ENCODE results near the gene SF3B3. TPM values are rescaled to one million over a fixed set of nuclear protein-coding genes. Genes with fewer than 3 reads are reported as not detected.

The SF3B3 gene
- 407 and 417 TPM in 2 replicates for total RNA-seq (2013; cell fraction: nucleolus; rRNA removed)
- total RNA-seq (2014; rRNA removed) (200 and 224 TPM in 2 replicates), total RNA-seq (2014; rRNA removed; fragmentation: Illumina TruSeq; extraction: Trizol) (172 and 195 TPM in 2 replicates), total RNA-seq (2021) (416 and 453 TPM in 2 replicates), polyA plus RNA-seq (2011; rRNA removed) (102 and 184 TPM in 2 replicates), polyA plus RNA-seq (2014; fragmentation: Illumina TruSeq; extraction: Trizol) (349 and 362 TPM in 2 replicates), polyA plus RNA-seq (2014; fragmentation: Nextera tagmentation; extraction: Ambion mirVana) (100 to 1,000 TPM; 151 to 206 TPM), polyA plus RNA-seq (2014; rRNA removed) (134 and 139 TPM in 2 replicates), polyA plus RNA-seq (2016; fragmentation: Nextera tagmentation; extraction: Ambion mirVana) (100 to 1,000 TPM; 431 to 432 TPM), polyA minus RNA-seq (2011; rRNA and poly(A)+ RNA removed) (255 and 285 TPM in 2 replicates), Bru-seq, nascent RNA (percentile 94 among the genes with signal in this experiment), BruChase-seq, experiment 1, labeled RNA remaining after a 6-hour chase (percentile 95 among the genes with signal in this experiment), BruChase-seq, experiment 2, labeled RNA remaining after a 2-hour chase (percentile 94 among the genes with signal in this experiment)
- 99.3 TPM for polyA plus RNA-seq (2011; ENCODE audit: low read depth)
- polyA plus RNA-seq (2011; cell fraction: cytosol; rRNA removed) = 202 and 266 TPM in 2 replicates
- 229 and 324 TPM in 2 replicates for polyA plus RNA-seq (2011; cell fraction: nucleus; rRNA removed)
- polyA plus RNA-seq (2012) = 132 and 162 TPM in 2 replicates
- 86.7 and 146 TPM in 2 replicates for polyA minus RNA-seq (2011; cell fraction: cytosol; rRNA and poly(A)+ RNA removed)
- polyA minus RNA-seq (2011; cell fraction: nucleus; rRNA and poly(A)+ RNA removed) = 82.1 and 153 TPM in 2 replicates
- long read RNA-seq, experiment 1, full-length matches to known transcripts = 49 of 71 reads
- long read RNA-seq, experiment 1, partial matches to known transcripts = 15 of 71 reads
- long read RNA-seq, experiment 1, other reads (novel, unspliced or antisense) = 7 of 71 reads
- long read RNA-seq, experiment 2, full-length matches to known transcripts = 25 of 153 reads
- long read RNA-seq, experiment 2, partial matches to known transcripts = 104 of 153 reads
- long read RNA-seq, experiment 2, other reads (novel, unspliced or antisense) = 24 of 153 reads

- intact Hi-C loops (cut with micrococcal nuclease; ENCODE audit: unreplicated experiment) = loop anchor here (1.0 to 5.0 kb wide), 4 partner anchors 47 to 237 kb away; partner anchors contain the start of genes AARS1 and ST3GAL2
- SMC1A ChIA-PET (ENCODE audit: uncharacterized antibody, unreplicated experiment) = interaction anchor here (0.5 to 4.7 kb wide), 6 partner anchors 8 to 224 kb away, joined by 3 to 22 read pairs (median 5); no protein-coding TSS in a partner anchor
- BruUV-seq (replicated peaks) = no TSS peak
- ATAC-seq (peak; percentile 55), DNase-seq (ENCODE audit: low read depth, low spot score) (no peak), FAIRE-seq (no peak)
- Histone ChIP-seq H3K27me3 (replicated peaks in 1 of 2; ENCODE audit: control insufficient read depth in 2 of 2, insufficient read depth in 2 of 2, low read length in 1 of 2) (no peaks in the 10 kb centered on the region), H4K20me1 (ENCODE audit: control insufficient read depth, insufficient read depth) (peaks cover 5% of the 10 kb centered on the region; the same call in 1 of the 2 replicates), H2AFZ (ENCODE audit: control insufficient read depth, low read depth, low read length) (peak within 1 kb of the TSS; percentile 66), H3K9ac (ENCODE audit: control insufficient read depth, insufficient read depth, low read length) (peak within 1 kb of the TSS; percentile 97), H3K79me2 (ENCODE audit: control insufficient read depth, insufficient read depth, low read length) (peaks cover 81% of the 10 kb centered on the region), H3K36me3 (ENCODE audit: control insufficient read depth in 2 of 2, insufficient read depth in 2 of 2, low read length in 1 of 2) (peaks cover 2 to 12% of the 10 kb centered on the region in 2 experiments; a peak in 3 of 4 replicates), H3K4me3 (peak within 1 kb of the TSS; percentile 86), H3K4me1 (ENCODE audit: control insufficient read depth, insufficient read depth, low read length) (peaks cover 14% of the 10 kb centered on the region), H3K4me2 (ENCODE audit: control insufficient read depth, insufficient read depth) (peak within 1 kb of the TSS; percentile 92), H3K9me3 (replicated peaks; ENCODE audit: control insufficient read depth, insufficient read depth, low read length) (no peaks in the 10 kb centered on the region), H3K27ac (ENCODE audit: control insufficient read depth, insufficient read depth) (peak within 1 kb of the TSS; percentile 99)
- POLR2A ChIA-PET = interaction anchor here (0.6 to 3.2 kb wide), 11 partner anchors 10 to 143 kb away, joined by 3 to 14 read pairs (median 4); partner anchors contain the start of genes FCSK and ST3GAL2
- RAD21 ChIA-PET (ENCODE audit: unreplicated experiment) = interaction anchor here (0.9 to 4.1 kb wide), 9 partner anchors 10 to 177 kb away, joined by 3 to 25 read pairs (median 5); partner anchors contain the start of gene DDX19A
- in situ Hi-C loops (cut with MboI) = no loop called here
- under 1% methylated on average over 32 of the region's 32 CpGs for WGBS (ENCODE audit: insufficient coverage, insufficient replicate concordance, low lambda C conversion rate, missing lambda C conversion rate)
- CTCF ChIA-PET = interaction anchor here (0.9 to 3.1 kb wide), 6 partner anchors 15 to 143 kb away, joined by 3 to 8 read pairs (median 4); no protein-coding TSS in a partner anchor
- TF ChIP-seq ESRRA (IDR thresholded peaks at IDR 0.05; ENCODE audit: low read length) (no peak), POLR2A (IDR thresholded peaks at IDR 0.05; ENCODE audit: low read depth, low read length) (peak; percentile 91), NRF1 (conservative IDR thresholded peaks at IDR 0.05; ENCODE audit: low read depth, low read length) (no peak), ZNF24 (IDR thresholded peaks at IDR 0.05) (no peak), SMAD5 (IDR thresholded peaks at IDR 0.05; ENCODE audit: low read depth) (peak; percentile 83), HDGF (IDR thresholded peaks at IDR 0.05) (no peak), REST (IDR thresholded peaks at IDR 0.05; ENCODE audit: low read depth, low read length) (peak; percentile 45; the same call in 1 of the 2 replicates), SMC3 (IDR thresholded peaks at IDR 0.05; ENCODE audit: borderline replicate concordance, low read length) (0 out of 2 replicates have a peak, but pooled peaks have one; percentile 7), KDM1A (IDR thresholded peaks at IDR 0.05; ENCODE audit: borderline replicate concordance) (no peak), MYB (IDR thresholded peaks at IDR 0.05; ENCODE audit: borderline replicate concordance, low read depth, low read length) (no peak), ETV6 (conservative IDR thresholded peaks at IDR 0.05 in 1 of 2, IDR thresholded peaks at IDR 0.05 in 1 of 2; ENCODE audit: borderline replicate concordance in 1 of 2, low read depth in 1 of 2) (no peak)
- TF ChIP-seq, protein P1, sequence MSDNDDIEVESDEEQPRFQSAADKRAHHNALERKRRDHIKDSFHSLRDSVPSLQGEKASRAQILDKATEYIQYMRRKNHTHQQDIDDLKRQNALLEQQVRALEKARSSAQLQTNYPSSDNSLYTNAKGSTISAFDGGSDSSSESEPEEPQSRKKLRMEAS (IDR thresholded peaks at IDR 0.05; ENCODE audit: low read depth, low read length) = peak; percentile 79
These were observed at the start of gene SF3B3 for GRCh38 chr16:70523743-70524398. TSS of gene SF3B3 (plus strand) at chr16:70523816. CDS start at chr16:70526657, 2,841 bp downstream.

All from GM12878 (cell line).